Measurements from ENCODE around the gene IQSEC1. TPM values are rescaled to one million over a fixed set of nuclear protein-coding genes. Genes with fewer than 3 reads are reported as not detected.

IQSEC1 gene
- total and polyA plus RNA-seq, 2 experiments from 2014 or later = 8.0 to 51.9 TPM

DNA sequence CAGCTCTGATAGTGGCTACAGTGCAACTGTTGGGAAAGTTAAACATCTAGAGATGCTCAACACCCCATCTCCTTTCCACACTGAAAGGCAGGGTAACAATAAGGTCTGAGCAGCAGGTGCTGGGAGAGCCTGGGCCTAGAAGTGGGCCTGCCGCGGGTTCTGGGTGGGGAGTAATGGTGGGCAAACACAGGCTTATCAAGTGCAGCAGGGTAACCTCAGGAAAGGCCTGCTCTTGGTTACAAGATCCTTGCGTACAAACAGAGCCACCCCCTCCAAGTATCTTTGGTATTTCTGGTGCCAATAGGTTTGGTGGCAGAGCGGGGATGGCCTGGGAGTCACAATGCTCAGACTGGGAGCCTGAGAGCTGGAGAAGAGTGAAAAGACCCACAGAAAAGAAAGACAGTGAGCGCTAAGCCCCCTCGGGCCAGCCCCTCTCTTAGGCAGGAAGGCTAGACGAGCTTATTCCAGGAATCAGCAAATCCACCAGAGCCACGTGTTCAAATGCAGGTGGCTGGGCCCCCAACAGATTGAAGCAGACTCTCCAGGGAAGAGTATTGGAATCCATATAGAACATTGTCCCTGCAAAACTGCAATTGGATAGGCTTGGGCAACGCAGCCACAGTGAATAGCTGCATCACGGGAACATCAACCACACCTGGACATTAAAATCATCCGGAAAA is 2.7 kb downstream of the IQSEC1 start:
- H3K79me2 ChIP-seq (replicated peaks; ENCODE audit: insufficient read depth) = no peaks in the 10 kb centered on the region
- no peak overlapping the region for H3K27ac Mint-ChIP-seq
- TF ChIP-seq, protein P1, sequence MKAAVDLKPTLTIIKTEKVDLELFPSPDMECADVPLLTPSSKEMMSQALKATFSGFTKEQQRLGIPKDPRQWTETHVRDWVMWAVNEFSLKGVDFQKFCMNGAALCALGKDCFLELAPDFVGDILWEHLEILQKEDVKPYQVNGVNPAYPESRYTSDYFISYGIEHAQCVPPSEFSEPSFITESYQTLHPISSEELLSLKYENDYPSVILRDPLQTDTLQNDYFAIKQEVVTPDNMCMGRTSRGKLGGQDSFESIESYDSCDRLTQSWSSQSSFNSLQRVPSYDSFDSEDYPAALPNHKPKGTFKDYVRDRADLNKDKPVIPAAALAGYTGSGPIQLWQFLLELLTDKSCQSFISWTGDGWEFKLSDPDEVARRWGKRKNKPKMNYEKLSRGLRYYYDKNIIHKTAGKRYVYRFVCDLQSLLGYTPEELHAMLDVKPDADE (IDR thresholded peaks at IDR 0.05) = no peak
- TF ChIP-seq ZNF331 (CRISPR knock-in tag; IDR thresholded peaks at IDR 0.05; ENCODE audit: low read depth) (no peak), NANOG (IDR thresholded peaks at IDR 0.05; ENCODE audit: borderline replicate concordance) (no peak), ZNF114 (CRISPR knock-in tag; IDR thresholded peaks at IDR 0.05) (no peak)
- H3K4me3 ChIP-seq = no peak overlapping the region
- DNase-seq (ENCODE audit: low spot score) (no peak), ATAC-seq (no peak)
- H3K36me3 ChIP-seq (ENCODE audit: insufficient read depth) = no peaks in the 10 kb centered on the region
- no peaks in the 10 kb centered on the region; the same call in 2 of the 3 replicates for H3K36me3 Mint-ChIP-seq (ENCODE audit: low read depth)
- no peaks in the 10 kb centered on the region for H3K9me2 ChIP-seq (ENCODE audit: insufficient read depth)
- no peaks in the 10 kb centered on the region for H4K20me1 ChIP-seq (replicated peaks; ENCODE audit: insufficient read depth)
- peaks cover 16% of the 10 kb centered on the region for H3K4me1 Mint-ChIP-seq
- H3K4me1 ChIP-seq (ENCODE audit: insufficient read depth) = peaks cover 4% of the 10 kb centered on the region; the same call in 1 of the 2 replicates
- no peak overlapping the region for H3K4me3 Mint-ChIP-seq
- peaks cover 3% of the 10 kb centered on the region; the same call in 1 of the 3 replicates for H3K9me3 Mint-ChIP-seq
- H3K4me2 ChIP-seq = no peak overlapping the region
- peaks cover 34% of the 10 kb centered on the region for H3K27me3 Mint-ChIP-seq (ENCODE audit: insufficient read depth, low read depth, poor library complexity)
- H3K27ac ChIP-seq (ENCODE audit: low read depth) = no peak overlapping the region
- H3K27me3 ChIP-seq (ENCODE audit: insufficient read depth) = peaks cover 27% of the 10 kb centered on the region
- H2AFZ ChIP-seq = no peak overlapping the region
- H3F3A ChIP-seq (replicated peaks; ENCODE audit: low read depth) = peaks cover 8% of the 10 kb centered on the region; the same call in 1 of the 2 replicates

DNA sequence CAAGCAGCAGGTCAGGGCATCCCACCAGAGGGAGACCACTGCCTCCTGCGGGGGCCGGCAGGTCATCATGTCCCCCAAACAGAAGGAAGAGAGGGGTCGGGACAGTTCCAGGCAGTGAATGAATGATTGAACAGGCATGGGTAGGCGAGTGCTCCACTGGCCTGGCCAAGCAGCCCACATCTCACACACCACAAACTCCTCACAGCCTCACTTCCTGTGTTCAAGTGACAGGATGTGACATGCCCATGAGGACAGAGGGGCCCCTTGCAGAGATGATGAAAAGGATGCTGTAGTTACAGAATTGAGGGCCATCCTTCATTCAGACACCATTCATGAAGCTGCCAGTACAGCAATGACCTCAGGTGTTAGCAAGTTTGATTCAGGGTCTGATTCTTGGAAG is 3.7 kb downstream of the IQSEC1 start:
- Histone ChIP-seq H3K27ac (ENCODE audit: low read depth) (no peak overlapping the region), H2AFZ (no peak overlapping the region), H3F3A (replicated peaks; ENCODE audit: low read depth) (peaks cover 7% of the 10 kb centered on the region; the same call in 1 of the 2 replicates), H3K36me3 (ENCODE audit: insufficient read depth) (no peaks in the 10 kb centered on the region), H3K9me2 (ENCODE audit: insufficient read depth) (no peaks in the 10 kb centered on the region), H3K27me3 (ENCODE audit: insufficient read depth) (peaks cover 20% of the 10 kb centered on the region), H3K4me1 (ENCODE audit: insufficient read depth) (peaks cover 4% of the 10 kb centered on the region; the same call in 1 of the 2 replicates), H3K4me2 (no peak overlapping the region), H3K79me2 (replicated peaks; ENCODE audit: insufficient read depth) (no peaks in the 10 kb centered on the region), H4K20me1 (replicated peaks; ENCODE audit: insufficient read depth) (no peaks in the 10 kb centered on the region), H3K4me3 (no peak overlapping the region)
- DNase-seq (ENCODE audit: low spot score) (no peak), ATAC-seq (no peak)
- no peak overlapping the region for H3K4me3 Mint-ChIP-seq
- no peak overlapping the region for H3K27ac Mint-ChIP-seq
- H3K27me3 Mint-ChIP-seq (ENCODE audit: insufficient read depth, low read depth, poor library complexity) = peaks cover 26% of the 10 kb centered on the region
- H3K36me3 Mint-ChIP-seq (ENCODE audit: low read depth) = no peaks in the 10 kb centered on the region
- peaks cover 11% of the 10 kb centered on the region for H3K4me1 Mint-ChIP-seq
- peaks cover 3% of the 10 kb centered on the region; the same call in 1 of the 3 replicates for H3K9me3 Mint-ChIP-seq
- TF ChIP-seq POLR2AphosphoS5 (IDR thresholded peaks at IDR 0.05; ENCODE audit: low read depth) (no peak), JUNB (IDR thresholded peaks at IDR 0.05; ENCODE audit: unreplicated experiment) (no peak), NANOG (IDR thresholded peaks at IDR 0.05; ENCODE audit: borderline replicate concordance) (no peak)
- TF ChIP-seq, protein P2, sequence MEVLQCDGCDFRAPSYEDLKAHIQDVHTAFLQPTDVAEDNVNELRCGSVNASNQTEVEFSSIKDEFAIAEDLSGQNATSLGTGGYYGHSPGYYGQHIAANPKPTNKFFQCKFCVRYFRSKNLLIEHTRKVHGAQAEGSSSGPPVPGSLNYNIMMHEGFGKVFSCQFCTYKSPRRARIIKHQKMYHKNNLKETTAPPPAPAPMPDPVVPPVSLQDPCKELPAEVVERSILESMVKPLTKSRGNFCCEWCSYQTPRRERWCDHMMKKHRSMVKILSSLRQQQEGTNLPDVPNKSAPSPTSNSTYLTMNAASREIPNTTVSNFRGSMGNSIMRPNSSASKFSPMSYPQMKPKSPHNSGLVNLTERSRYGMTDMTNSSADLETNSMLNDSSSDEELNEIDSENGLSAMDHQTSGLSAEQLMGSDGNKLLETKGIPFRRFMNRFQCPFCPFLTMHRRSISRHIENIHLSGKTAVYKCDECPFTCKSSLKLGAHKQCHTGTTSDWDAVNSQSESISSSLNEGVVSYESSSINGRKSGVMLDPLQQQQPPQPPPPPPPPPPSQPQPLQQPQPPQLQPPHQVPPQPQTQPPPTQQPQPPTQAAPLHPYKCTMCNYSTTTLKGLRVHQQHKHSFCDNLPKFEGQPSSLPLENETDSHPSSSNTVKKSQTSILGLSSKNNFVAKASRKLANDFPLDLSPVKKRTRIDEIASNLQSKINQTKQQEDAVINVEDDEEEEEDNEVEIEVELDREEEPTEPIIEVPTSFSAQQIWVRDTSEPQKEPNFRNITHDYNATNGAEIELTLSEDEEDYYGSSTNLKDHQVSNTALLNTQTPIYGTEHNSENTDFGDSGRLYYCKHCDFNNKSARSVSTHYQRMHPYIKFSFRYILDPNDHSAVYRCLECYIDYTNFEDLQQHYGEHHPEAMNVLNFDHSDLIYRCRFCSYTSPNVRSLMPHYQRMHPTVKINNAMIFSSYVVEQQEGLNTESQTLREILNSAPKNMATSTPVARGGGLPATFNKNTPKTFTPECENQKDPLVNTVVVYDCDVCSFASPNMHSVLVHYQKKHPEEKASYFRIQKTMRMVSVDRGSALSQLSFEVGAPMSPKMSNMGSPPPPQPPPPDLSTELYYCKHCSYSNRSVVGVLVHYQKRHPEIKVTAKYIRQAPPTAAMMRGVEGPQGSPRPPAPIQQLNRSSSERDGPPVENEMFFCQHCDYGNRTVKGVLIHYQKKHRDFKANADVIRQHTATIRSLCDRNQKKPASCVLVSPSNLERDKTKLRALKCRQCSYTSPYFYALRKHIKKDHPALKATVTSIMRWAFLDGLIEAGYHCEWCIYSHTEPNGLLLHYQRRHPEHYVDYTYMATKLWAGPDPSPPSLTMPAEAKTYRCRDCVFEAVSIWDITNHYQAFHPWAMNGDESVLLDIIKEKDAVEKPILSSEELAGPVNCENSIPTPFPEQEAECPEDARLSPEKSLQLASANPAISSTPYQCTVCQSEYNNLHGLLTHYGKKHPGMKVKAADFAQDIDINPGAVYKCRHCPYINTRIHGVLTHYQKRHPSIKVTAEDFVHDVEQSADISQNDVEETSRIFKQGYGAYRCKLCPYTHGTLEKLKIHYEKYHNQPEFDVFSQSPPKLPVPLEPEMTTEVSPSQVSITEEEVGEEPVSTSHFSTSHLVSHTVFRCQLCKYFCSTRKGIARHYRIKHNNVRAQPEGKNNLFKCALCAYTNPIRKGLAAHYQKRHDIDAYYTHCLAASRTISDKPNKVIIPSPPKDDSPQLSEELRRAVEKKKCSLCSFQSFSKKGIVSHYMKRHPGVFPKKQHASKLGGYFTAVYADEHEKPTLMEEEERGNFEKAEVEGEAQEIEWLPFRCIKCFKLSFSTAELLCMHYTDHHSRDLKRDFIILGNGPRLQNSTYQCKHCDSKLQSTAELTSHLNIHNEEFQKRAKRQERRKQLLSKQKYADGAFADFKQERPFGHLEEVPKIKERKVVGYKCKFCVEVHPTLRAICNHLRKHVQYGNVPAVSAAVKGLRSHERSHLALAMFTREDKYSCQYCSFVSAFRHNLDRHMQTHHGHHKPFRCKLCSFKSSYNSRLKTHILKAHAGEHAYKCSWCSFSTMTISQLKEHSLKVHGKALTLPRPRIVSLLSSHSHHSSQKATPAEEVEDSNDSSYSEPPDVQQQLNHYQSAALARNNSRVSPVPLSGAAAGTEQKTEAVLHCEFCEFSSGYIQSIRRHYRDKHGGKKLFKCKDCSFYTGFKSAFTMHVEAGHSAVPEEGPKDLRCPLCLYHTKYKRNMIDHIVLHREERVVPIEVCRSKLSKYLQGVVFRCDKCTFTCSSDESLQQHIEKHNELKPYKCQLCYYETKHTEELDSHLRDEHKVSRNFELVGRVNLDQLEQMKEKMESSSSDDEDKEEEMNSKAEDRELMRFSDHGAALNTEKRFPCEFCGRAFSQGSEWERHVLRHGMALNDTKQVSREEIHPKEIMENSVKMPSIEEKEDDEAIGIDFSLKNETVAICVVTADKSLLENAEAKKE (CRISPR knock-in tag; IDR thresholded peaks at IDR 0.05) = no peak
- TF ChIP-seq, protein P3, sequence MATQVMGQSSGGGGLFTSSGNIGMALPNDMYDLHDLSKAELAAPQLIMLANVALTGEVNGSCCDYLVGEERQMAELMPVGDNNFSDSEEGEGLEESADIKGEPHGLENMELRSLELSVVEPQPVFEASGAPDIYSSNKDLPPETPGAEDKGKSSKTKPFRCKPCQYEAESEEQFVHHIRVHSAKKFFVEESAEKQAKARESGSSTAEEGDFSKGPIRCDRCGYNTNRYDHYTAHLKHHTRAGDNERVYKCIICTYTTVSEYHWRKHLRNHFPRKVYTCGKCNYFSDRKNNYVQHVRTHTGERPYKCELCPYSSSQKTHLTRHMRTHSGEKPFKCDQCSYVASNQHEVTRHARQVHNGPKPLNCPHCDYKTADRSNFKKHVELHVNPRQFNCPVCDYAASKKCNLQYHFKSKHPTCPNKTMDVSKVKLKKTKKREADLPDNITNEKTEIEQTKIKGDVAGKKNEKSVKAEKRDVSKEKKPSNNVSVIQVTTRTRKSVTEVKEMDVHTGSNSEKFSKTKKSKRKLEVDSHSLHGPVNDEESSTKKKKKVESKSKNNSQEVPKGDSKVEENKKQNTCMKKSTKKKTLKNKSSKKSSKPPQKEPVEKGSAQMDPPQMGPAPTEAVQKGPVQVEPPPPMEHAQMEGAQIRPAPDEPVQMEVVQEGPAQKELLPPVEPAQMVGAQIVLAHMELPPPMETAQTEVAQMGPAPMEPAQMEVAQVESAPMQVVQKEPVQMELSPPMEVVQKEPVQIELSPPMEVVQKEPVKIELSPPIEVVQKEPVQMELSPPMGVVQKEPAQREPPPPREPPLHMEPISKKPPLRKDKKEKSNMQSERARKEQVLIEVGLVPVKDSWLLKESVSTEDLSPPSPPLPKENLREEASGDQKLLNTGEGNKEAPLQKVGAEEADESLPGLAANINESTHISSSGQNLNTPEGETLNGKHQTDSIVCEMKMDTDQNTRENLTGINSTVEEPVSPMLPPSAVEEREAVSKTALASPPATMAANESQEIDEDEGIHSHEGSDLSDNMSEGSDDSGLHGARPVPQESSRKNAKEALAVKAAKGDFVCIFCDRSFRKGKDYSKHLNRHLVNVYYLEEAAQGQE (IDR thresholded peaks at IDR 0.05; ENCODE audit: unreplicated experiment) = no peak
- TF ChIP-seq, protein P1 (IDR thresholded peaks at IDR 0.05) = no peak
